Measurements from ENCODE around the gene ZBTB49. TPM values are rescaled to one million over a fixed set of nuclear protein-coding genes. Genes with fewer than 3 reads are reported as not detected.

Gene ZBTB49
- total and polyA plus RNA-seq, 2 donors (not counting 1 experiment from before 2014, with no cell fraction given), result 7.0 to 16.9 TPM

GRCh38 chr4:4332529-4332928, 42.5 kb downstream of the ZBTB49 start:
- H3K27ac ChIP-seq (ENCODE audit: low read length in 2 of 2), result no peak overlapping the region
- no peaks in the 10 kb centered on the region for H4K20me1 ChIP-seq (ENCODE audit: control insufficient read depth, insufficient read depth, low read length, poor library complexity, severe bottlenecking)
- H3K9me3 Mint-ChIP-seq (ENCODE audit: insufficient read depth), result no peaks in the 10 kb centered on the region
- H3K4me2 ChIP-seq (replicated peaks; ENCODE audit: low read depth, low read length, poor library complexity, severe bottlenecking), result no peak overlapping the region
- H3K4me1 Mint-ChIP-seq, result peaks cover 4% of the 10 kb centered on the region
- intact Hi-C loops (cut with micrococcal nuclease), result no loop called here
- ATAC-seq (ENCODE audit: low read depth) (no peak), DNase-seq (no peak)
- H3K27ac Mint-ChIP-seq, result no peak overlapping the region
- no peaks in the 10 kb centered on the region for H3K79me2 ChIP-seq (ENCODE audit: control insufficient read depth, insufficient read depth, low read length)
- H3K27me3 Mint-ChIP-seq, result peaks cover 13% of the 10 kb centered on the region
- no peak for TF ChIP-seq EZH2 (IDR thresholded peaks at IDR 0.05; ENCODE audit: borderline replicate concordance, insufficient read depth, low read depth, low read length, poor library complexity, severe bottlenecking)
- TF ChIP-seq, protein P1, sequence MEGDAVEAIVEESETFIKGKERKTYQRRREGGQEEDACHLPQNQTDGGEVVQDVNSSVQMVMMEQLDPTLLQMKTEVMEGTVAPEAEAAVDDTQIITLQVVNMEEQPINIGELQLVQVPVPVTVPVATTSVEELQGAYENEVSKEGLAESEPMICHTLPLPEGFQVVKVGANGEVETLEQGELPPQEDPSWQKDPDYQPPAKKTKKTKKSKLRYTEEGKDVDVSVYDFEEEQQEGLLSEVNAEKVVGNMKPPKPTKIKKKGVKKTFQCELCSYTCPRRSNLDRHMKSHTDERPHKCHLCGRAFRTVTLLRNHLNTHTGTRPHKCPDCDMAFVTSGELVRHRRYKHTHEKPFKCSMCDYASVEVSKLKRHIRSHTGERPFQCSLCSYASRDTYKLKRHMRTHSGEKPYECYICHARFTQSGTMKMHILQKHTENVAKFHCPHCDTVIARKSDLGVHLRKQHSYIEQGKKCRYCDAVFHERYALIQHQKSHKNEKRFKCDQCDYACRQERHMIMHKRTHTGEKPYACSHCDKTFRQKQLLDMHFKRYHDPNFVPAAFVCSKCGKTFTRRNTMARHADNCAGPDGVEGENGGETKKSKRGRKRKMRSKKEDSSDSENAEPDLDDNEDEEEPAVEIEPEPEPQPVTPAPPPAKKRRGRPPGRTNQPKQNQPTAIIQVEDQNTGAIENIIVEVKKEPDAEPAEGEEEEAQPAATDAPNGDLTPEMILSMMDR (IDR thresholded peaks at IDR 0.05), result no peak
- H3K9ac ChIP-seq (ENCODE audit: low read length), result no peak overlapping the region
- WGBS (ENCODE audit: insufficient coverage), result no CpG with 5 or more reads among the region's 3 CpGs
- peaks cover 0 to 7% (median under 1%) of the 10 kb centered on the region in 4 experiments for H3K27me3 ChIP-seq (replicated peaks in 1 of 4; ENCODE audit: control extremely low read depth in 1 of 4, control insufficient read depth in 3 of 4, insufficient read depth in 4 of 4, low read length in 3 of 4)
- H3K4me3 Mint-ChIP-seq, result no peak overlapping the region
- H2AFZ ChIP-seq (ENCODE audit: insufficient read depth, low read depth, low read length, poor library complexity, severe bottlenecking), result no peak overlapping the region
- ChIA-PET POLR2A (no interaction called here), CTCF (interaction anchor here (1.1 to 1.2 kb wide), 2 partner anchors 81 to 84 kb away, joined by 3 to 4 read pairs; partner anchors contain the start of gene TMEM128)
- H3K36me3 ChIP-seq (replicated peaks in 1 of 2; ENCODE audit: control extremely low read depth in 1 of 2, control insufficient read depth in 1 of 2, extremely low read depth in 1 of 2, insufficient read depth in 2 of 2, low read length in 1 of 2), result no peaks in the 10 kb centered on the region
- peaks cover 0 to 8% of the 10 kb centered on the region in 2 donors for H3K4me1 ChIP-seq (ENCODE audit: control insufficient read depth in 2 of 2, insufficient read depth in 2 of 2, low read length in 2 of 2)
- peaks cover 0 to 15% (median 0%) of the 10 kb centered on the region in 3 donors for H3K9me3 ChIP-seq (ENCODE audit: control extremely low read depth in 1 of 3, control insufficient read depth in 2 of 3, insufficient read depth in 1 of 3, low read length in 2 of 3)
- no peak overlapping the region for H3K4me3 ChIP-seq (ENCODE audit: control extremely low read depth in 1 of 5, extremely low read depth in 1 of 5, insufficient read depth in 1 of 5, low read depth in 2 of 5, low read length in 4 of 5)

GRCh38 chr4:4333265-4333706, 43.2 kb downstream of the ZBTB49 start:
- ChIA-PET CTCF (interaction anchor here (1.8 to 3.7 kb wide), 2 partner anchors 73 to 81 kb away, joined by 6 to 14 read pairs; no protein-coding TSS in a partner anchor), POLR2A (no interaction called here)
- Mint-ChIP-seq H3K4me1 (peaks cover 4% of the 10 kb centered on the region), H3K27ac (no peak overlapping the region), H3K4me3 (no peak overlapping the region), H3K9me3 (ENCODE audit: insufficient read depth) (no peaks in the 10 kb centered on the region), H3K27me3 (peaks cover 14% of the 10 kb centered on the region)
- 21% methylated on average over 7 of the region's 11 CpGs for WGBS (ENCODE audit: insufficient coverage)
- DNase-seq (no peak), ATAC-seq (ENCODE audit: low read depth) (no peak)
- Histone ChIP-seq H3K36me3 (replicated peaks in 1 of 2; ENCODE audit: control extremely low read depth in 1 of 2, control insufficient read depth in 1 of 2, extremely low read depth in 1 of 2, insufficient read depth in 2 of 2, low read length in 1 of 2) (no peaks in the 10 kb centered on the region), H2AFZ (ENCODE audit: insufficient read depth, low read depth, low read length, poor library complexity, severe bottlenecking) (no peak overlapping the region), H3K4me1 (ENCODE audit: control insufficient read depth in 2 of 2, insufficient read depth in 2 of 2, low read length in 2 of 2) (peaks cover 0 to 8% of the 10 kb centered on the region in 2 donors), H3K79me2 (ENCODE audit: control insufficient read depth, insufficient read depth, low read length) (no peaks in the 10 kb centered on the region), H4K20me1 (ENCODE audit: control insufficient read depth, insufficient read depth, low read length, poor library complexity, severe bottlenecking) (no peaks in the 10 kb centered on the region), H3K9ac (ENCODE audit: low read length) (no peak overlapping the region), H3K27me3 (replicated peaks in 1 of 4; ENCODE audit: control extremely low read depth in 1 of 4, control insufficient read depth in 3 of 4, insufficient read depth in 4 of 4, low read length in 3 of 4) (peaks cover 0 to 7% (median under 1%) of the 10 kb centered on the region in 4 experiments), H3K4me3 (ENCODE audit: control extremely low read depth in 1 of 5, extremely low read depth in 1 of 5, insufficient read depth in 1 of 5, low read depth in 2 of 5, low read length in 4 of 5) (no peak overlapping the region), H3K27ac (ENCODE audit: low read length in 2 of 2) (no peak overlapping the region), H3K9me3 (ENCODE audit: control extremely low read depth in 1 of 3, control insufficient read depth in 2 of 3, insufficient read depth in 1 of 3, low read length in 2 of 3) (peaks cover 0 to 10% (median 0%) of the 10 kb centered on the region in 3 donors), H3K4me2 (replicated peaks; ENCODE audit: low read depth, low read length, poor library complexity, severe bottlenecking) (no peak overlapping the region)
- TF ChIP-seq, protein P1 (IDR thresholded peaks at IDR 0.05), result no peak
- no peak for TF ChIP-seq EZH2 (IDR thresholded peaks at IDR 0.05; ENCODE audit: borderline replicate concordance, insufficient read depth, low read depth, low read length, poor library complexity, severe bottlenecking)
- intact Hi-C loops (cut with micrococcal nuclease), result no loop called here
